Psoas muscle (tissue), 8 donors: ENCODE measurements around the gene CLEC7A. TPM values are rescaled to one million over a fixed set of nuclear protein-coding genes. Genes with fewer than 3 reads are reported as not detected.

Source experiments
- ATAC-seq, 4 donors: fragments of 200-7000 bp; cut with Tn5 transposase; one replicate each; pipeline ENCODE4 v1.9.1; 2020; ENCODE audit warnings: moderate library complexity in 3 of 4, mild to moderate bottlenecking in 2 of 4
- DNase-seq, 2 donors: peaks; one replicate each; pipeline ENCODE4 v3.0.0-alpha.2; 2020
- H3K27ac ChIP-seq: fragments of 200-600 bp; one replicate; pipeline ENCODE4 v1.8.0; 2022
- H3K27me3 ChIP-seq, 3 donors: fragments of 200-600 bp in 1 of 3; one replicate each; pipeline versions ENCODE4 v1.6.1 to v1.8.0; 2013 to 2022; ENCODE audit warnings: low read length in 2 of 3, mild to moderate bottlenecking in 2 of 3, moderate library complexity in 1 of 3; ENCODE audit not compliant: insufficient read depth in 3 of 3
- H3K36me3 ChIP-seq, 2 donors: fragments of 200-600 bp in 1 of 2; one replicate each; pipeline versions ENCODE4 v1.6.1 to v1.8.0; 2013 to 2022; ENCODE audit warnings: low read depth in 1 of 2, mild to moderate bottlenecking in 1 of 2, moderate library complexity in 1 of 2; ENCODE audit not compliant: insufficient read depth in 1 of 2
- H3K4me1 ChIP-seq: fragments of 200-600 bp; one replicate; pipeline ENCODE4 v1.8.0; 2022
- H3K4me3 ChIP-seq: fragments of 200-600 bp; one replicate; pipeline ENCODE4 v1.8.0; 2022; ENCODE audit warnings: mild to moderate bottlenecking
- H3K9me3 ChIP-seq: fragments of 200-600 bp; one replicate; pipeline ENCODE4 v1.8.0; 2022
- CTCF ChIP-seq: fragments of 200-600 bp; IDR thresholded peaks from one replicate; pipeline ENCODE4 v1.8.0; 2022; ENCODE audit warnings: antibody characterized with exemption
- WGBS, 3 donors: extraction: QIAGEN DNeasy Blood & Tissue Kit; methylation state at CpG; one replicate each; pipeline versions ENCODE4 v1.1.6 to v1.1.7; 2013; 5-methylcytosine and 5-hydroxymethylcytosine counted together
- intact Hi-C, 2 donors: fragments of 100-400 bp; cut with DNase I; formaldehyde crosslinking; loops; one replicate each; pipeline versions ENCODE4 v1.11.0 to v1.14.2; 2022
- polyA plus RNA-seq, 3 donors: library from polyadenylated mRNA; stranded (reverse); fragments of 200-250 nt; gene quantifications; one replicate each; pipeline ENCODE4 v1.2.3, GENCODE V29; 2013
- total RNA-seq, 4 donors: library from RNA; stranded (reverse); fragmentation: NEBNext Ultra II Directional in 2 of 4; extraction: Animal tissue kit (Norgen Biotek cat#: 25700) in 2 of 4; gene quantifications; one replicate each; pipeline versions ENCODE4 v1.2.1 to v1.2.4, GENCODE V29; 2021 to 2023
- donor health status: healthy with polysubstance abuse.
- donor health status: DM: no; HTN: no; CAD: no; lungs with moderate emphysema.
- donor health status: Bipolar disorder and iron deficiency.
- donor health status: healthy.
- donor health status: DM: yes; HTN: yes; CAD: no.
- donor health status: DM: no; HTN: no; CAD: no.
- donor health status: DM: no; HTN: no; CAD: no.
- donor health status: DM: yes; HTN: yes; CAD: no.

Gene CLEC7A
- total and polyA plus RNA-seq, 7 donors: 0.27 to 3.0 (median 1.1) TPM

- H3K9me3 ChIP-seq: no peaks in the 10 kb centered on the region
- no peaks in the 10 kb centered on the region for H3K4me1 ChIP-seq
- no peak for DNase-seq
- no peak for ATAC-seq
- H3K36me3 ChIP-seq: peaks cover 0 to 3% of the 10 kb centered on the region in 2 donors
- TF ChIP-seq CTCF: no peak
- no peak overlapping the region for H3K4me3 ChIP-seq
- no peaks in the 10 kb centered on the region for H3K27me3 ChIP-seq
- intact Hi-C loops: no loop called here
- no peak overlapping the region for H3K27ac ChIP-seq
- WGBS, 3 donors: 17 to 19% (median 17%) methylated on average over 3 of the region's 3 CpGs
Observed at GRCh38 chr12:10069976-10070375, 60.0 kb downstream of the CLEC7A start.

- Histone ChIP-seq H3K36me3 (peaks cover 0 to 3% of the 10 kb centered on the region in 2 donors), H3K4me3 (no peak overlapping the region), H3K27ac (peak overlapping the region; percentile 13), H3K9me3 (no peaks in the 10 kb centered on the region), H3K27me3 (no peaks in the 10 kb centered on the region), H3K4me1 (no peaks in the 10 kb centered on the region)
- no peak for ATAC-seq
- 31 to 36% (median 32%) methylated on average over 4 of the region's 4 CpGs for WGBS, 3 donors
- intact Hi-C loops: no loop called here
- TF ChIP-seq CTCF: no peak
- DNase-seq: no peak
Observed at GRCh38 chr12:10069099-10069498, 60.9 kb downstream of the CLEC7A start.

GRCh38 chr12:10068644-10069043 lies 61.4 kb downstream of the CLEC7A start:
- Histone ChIP-seq H3K4me3 (no peak overlapping the region), H3K9me3 (no peaks in the 10 kb centered on the region), H3K4me1 (no peaks in the 10 kb centered on the region), H3K36me3 (peaks cover 0 to 3% of the 10 kb centered on the region in 2 donors), H3K27me3 (no peaks in the 10 kb centered on the region), H3K27ac (peak overlapping the region; percentile 13)
- intact Hi-C loops: no loop called here
- WGBS, 3 donors: 67 to 75% (median 75%) methylated on average over 1 of the region's 1 CpG
- no peak for DNase-seq
- no peak for TF ChIP-seq CTCF
- ATAC-seq: no peak

- H3K27me3 ChIP-seq: no peaks in the 10 kb centered on the region
- peak overlapping the region; percentile 13 for H3K27ac ChIP-seq
- intact Hi-C loops: no loop called here
- H3K9me3 ChIP-seq: no peaks in the 10 kb centered on the region
- DNase-seq: no peak
- H3K4me3 ChIP-seq: no peak overlapping the region
- H3K36me3 ChIP-seq: peaks cover 0 to 3% of the 10 kb centered on the region in 2 donors
- TF ChIP-seq CTCF: no peak
- H3K4me1 ChIP-seq: no peaks in the 10 kb centered on the region
- WGBS, 3 donors: 28 to 36% (median 30%) methylated on average over 3 of the region's 3 CpGs
- peak in 1 of 4 donors; percentile 48 for ATAC-seq
Observed at GRCh38 chr12:10067942-10068341, 62.1 kb downstream of the CLEC7A start.

GRCh38 chr12:10067264-10067663 lies 62.7 kb downstream of the CLEC7A start:
- intact Hi-C loops: no loop called here

More at GRCh38 chr12:10067264-10067663, 62.7 kb downstream of the CLEC7A start:
- no peak for DNase-seq
- WGBS, 3 donors: 67 to 78% (median 76%) methylated on average over 4 of the region's 4 CpGs
- no peak for TF ChIP-seq CTCF
- Histone ChIP-seq H3K27ac (peak overlapping the region; percentile 13), H3K4me3 (no peak overlapping the region), H3K36me3 (peaks cover 0 to 3% of the 10 kb centered on the region in 2 donors), H3K27me3 (no peaks in the 10 kb centered on the region), H3K9me3 (no peaks in the 10 kb centered on the region), H3K4me1 (no peaks in the 10 kb centered on the region)
- no peak for ATAC-seq
